GM10266 (cell line): Measurements from ENCODE around the gene CEP85L.
"Not testable (repeated sequence)": the region's sequence is repeated elsewhere in the genome, so short reads cannot be mapped to it uniquely, and the experiment has no call there.

Experiments used
- DNase-seq: peaks from one replicate; pipeline ENCODE4 v3.0.0; 2012; ENCODE audit errors: extremely low spot score
- TF ChIP-seq, protein P1 (sequence below): IDR thresholded peaks from 2 replicates; pipeline ENCODE4 v1.5.1; 2012; ENCODE audit warnings: mild to moderate bottlenecking, low read depth; ENCODE audit not compliant: control insufficient read depth, insufficient read depth; ENCODE audit errors: missing control alignments

Gene CEP85L

DNA sequence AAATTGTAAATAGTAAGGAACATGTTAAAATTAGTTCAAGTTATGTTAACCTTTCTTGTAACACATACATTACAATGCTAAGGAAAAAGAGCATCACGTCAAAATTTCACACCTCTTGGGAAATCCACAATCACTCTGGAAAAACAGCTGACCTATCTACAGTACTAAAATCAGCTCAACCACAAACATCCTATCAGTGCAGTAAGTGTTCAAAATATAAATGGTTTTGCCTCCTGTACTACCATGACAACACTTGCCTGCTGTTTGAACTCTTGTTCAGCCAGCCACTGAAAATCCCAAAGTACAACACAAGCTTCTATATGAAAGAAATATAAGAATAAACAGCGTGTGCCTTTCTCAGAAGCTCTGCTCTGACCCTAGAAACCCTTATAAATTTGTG lies 186.8 kb downstream of the CEP85L start:
- no peak for DNase-seq
- TF ChIP-seq, protein P1, sequence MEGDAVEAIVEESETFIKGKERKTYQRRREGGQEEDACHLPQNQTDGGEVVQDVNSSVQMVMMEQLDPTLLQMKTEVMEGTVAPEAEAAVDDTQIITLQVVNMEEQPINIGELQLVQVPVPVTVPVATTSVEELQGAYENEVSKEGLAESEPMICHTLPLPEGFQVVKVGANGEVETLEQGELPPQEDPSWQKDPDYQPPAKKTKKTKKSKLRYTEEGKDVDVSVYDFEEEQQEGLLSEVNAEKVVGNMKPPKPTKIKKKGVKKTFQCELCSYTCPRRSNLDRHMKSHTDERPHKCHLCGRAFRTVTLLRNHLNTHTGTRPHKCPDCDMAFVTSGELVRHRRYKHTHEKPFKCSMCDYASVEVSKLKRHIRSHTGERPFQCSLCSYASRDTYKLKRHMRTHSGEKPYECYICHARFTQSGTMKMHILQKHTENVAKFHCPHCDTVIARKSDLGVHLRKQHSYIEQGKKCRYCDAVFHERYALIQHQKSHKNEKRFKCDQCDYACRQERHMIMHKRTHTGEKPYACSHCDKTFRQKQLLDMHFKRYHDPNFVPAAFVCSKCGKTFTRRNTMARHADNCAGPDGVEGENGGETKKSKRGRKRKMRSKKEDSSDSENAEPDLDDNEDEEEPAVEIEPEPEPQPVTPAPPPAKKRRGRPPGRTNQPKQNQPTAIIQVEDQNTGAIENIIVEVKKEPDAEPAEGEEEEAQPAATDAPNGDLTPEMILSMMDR = no peak

DNA sequence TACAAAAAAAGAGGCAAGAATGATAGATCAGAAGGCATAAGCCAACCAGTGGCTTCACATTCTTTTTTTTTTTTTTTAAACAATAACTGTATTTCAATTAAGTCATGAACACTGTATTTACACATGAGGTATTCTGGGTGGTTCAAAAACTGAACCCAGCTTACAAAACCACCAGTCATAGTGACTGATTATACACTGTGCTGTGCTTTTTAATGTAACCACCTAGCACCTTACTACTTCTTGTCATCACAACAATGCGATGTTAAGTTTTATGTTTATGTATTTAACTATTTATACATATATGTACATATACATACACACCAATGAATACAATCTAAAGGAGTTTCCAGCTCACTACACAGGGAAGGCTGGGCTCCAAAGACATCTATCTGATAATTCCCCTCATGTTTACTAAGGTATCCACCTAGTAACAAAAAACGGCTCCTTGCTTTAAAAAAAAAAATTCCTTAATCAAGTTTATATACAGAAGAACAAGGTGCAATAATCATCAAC lies 190.4 kb downstream of the CEP85L start:
- no peak for DNase-seq
- TF ChIP-seq, protein P1 = no peak

DNA sequence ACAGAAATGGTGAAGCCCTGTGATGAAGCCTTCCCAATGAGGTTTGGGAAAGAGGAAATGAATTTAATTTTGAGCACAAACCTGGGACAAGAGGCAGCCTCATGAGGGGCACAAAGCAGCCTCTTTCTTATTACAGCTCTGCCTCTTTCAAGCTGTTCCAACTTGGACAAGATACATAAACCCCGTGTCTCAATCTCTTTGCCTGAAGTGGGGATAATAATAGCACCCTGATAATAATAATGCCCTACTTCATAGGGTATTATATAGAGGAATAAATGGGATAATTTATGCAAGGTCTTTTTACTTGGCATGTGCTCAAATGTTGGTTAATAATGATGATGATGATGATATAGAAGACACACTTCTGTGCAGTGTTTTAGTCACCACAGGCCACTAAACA lies 194.4 kb downstream of the CEP85L start:
- TF ChIP-seq, protein P1 = no peak
- no peak for DNase-seq

DNA sequence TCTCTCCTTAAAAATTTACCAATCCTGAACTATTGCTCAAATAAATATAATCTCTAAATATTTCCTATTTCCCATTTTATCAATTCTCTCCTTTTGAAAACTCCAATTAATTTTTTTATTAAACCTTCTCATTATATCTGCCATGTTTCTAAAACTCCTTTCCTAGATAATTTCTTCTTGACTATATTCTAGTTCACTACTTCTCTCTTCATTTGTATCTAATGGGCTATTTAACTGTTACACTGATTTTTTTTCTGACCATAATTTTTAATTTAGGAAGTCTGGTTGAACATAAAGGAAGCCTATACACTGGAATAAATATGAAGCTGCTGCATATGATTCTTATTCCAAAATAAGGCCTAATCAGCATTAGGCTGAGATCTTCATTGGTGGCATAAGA lies 199.6 kb downstream of the CEP85L start:
- TF ChIP-seq, protein P1 = no peak
- DNase-seq = no peak

DNA sequence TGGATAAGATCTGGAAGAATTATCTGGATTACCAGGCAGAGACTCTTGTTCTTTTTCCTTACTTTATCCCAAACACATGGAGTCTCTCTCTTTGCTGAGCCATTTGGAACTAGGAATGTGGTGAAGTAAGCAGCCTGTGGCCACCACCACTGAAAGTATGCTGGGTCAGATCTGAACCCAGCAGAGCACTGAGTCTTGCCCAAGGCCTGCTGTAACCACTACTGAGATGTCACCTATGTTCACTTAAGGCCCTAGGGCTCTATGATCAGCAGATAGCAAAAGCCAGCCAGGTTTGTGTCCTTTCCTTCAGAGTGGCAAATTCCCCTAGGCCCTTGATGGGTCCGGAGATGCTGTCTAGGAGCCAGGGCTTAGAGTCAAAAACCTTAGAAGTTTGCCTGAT lies 206.6 kb downstream of the CEP85L start:
- TF ChIP-seq, protein P1 = no peak
- no peak for DNase-seq

DNA sequence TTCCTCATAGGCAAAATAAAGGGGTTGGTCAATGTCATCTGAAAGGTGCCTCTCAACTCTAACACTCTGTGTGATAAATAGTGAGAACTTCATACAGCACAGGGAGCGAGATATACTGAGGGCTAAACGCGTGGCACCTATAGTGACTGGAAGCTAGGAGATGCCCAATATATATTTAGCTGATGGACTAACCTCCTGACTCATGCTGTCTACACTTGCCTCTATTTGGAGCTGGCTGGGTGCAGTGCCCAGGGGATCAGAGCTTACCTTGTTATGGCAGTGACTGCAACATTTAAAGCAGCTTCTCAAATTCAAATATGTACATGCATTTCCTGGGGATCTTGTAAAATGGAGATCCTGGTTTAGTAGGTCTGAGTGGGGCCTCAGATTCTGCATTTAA lies 214.9 kb downstream of the CEP85L start:
- no peak for DNase-seq
- TF ChIP-seq, protein P1 = no peak

DNA sequence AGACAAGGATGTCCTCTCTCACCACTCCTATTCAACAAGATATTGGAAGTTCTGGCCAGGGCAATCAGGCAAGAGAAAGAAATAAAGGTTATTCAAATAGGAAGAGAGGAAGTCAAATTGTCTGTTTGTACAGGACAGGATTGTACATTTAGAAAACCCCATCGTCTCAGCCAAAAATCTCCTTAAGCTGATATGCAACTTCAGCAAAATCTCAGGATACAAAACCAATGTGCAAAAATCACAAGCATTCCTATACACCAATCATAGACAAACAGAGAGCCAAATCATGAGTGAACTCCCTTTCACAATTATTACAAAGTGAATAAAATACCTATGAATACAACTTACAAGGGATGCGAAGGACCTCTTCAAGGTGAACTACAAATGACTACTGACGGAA lies 217.2 kb downstream of the CEP85L start:
- DNase-seq = not testable (repeated sequence)

DNA sequence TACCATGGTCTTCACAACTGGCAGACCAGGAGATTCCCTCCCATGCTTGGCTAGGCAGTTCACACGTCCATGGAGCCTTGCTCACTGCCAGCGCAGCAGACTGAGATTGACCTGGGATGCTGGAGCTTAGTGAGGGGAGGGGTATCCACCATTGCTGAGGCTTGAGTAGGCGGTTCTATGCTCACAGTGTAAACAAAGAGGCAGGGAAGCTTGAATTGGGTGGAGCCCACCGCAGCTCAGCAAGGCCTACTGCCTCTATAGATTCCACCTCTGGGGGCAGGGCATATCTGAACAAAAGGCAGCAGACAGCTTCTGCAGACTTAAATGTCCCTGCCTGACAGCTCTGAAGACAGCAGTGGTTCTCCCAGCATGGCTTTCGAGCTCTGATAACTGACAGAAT lies 230.1 kb downstream of the CEP85L start:
- DNase-seq = not testable (repeated sequence)
